ENCODE data around the gene PRELP.

Gene PRELP

DNA sequence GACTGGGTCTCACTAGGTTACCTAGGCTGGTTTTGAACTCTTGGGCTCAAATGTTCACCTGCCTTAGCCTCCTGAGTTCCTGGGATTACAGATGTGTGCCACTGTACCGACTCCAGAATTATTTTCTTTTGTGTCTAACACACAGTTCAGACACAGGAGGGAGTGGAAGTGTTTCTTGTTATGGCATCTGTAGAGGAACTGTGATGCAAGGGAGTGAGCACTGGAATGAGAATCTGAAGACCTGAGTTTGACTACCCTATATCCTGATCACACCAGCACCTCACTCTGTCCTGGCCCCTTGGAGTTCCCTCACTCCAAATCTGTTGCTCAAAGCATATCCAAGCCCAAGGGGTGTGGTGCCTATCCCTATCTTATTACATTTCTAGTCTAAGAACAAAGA lies 33.5 kb downstream of the PRELP start:
- TF ChIP-seq, protein P1, sequence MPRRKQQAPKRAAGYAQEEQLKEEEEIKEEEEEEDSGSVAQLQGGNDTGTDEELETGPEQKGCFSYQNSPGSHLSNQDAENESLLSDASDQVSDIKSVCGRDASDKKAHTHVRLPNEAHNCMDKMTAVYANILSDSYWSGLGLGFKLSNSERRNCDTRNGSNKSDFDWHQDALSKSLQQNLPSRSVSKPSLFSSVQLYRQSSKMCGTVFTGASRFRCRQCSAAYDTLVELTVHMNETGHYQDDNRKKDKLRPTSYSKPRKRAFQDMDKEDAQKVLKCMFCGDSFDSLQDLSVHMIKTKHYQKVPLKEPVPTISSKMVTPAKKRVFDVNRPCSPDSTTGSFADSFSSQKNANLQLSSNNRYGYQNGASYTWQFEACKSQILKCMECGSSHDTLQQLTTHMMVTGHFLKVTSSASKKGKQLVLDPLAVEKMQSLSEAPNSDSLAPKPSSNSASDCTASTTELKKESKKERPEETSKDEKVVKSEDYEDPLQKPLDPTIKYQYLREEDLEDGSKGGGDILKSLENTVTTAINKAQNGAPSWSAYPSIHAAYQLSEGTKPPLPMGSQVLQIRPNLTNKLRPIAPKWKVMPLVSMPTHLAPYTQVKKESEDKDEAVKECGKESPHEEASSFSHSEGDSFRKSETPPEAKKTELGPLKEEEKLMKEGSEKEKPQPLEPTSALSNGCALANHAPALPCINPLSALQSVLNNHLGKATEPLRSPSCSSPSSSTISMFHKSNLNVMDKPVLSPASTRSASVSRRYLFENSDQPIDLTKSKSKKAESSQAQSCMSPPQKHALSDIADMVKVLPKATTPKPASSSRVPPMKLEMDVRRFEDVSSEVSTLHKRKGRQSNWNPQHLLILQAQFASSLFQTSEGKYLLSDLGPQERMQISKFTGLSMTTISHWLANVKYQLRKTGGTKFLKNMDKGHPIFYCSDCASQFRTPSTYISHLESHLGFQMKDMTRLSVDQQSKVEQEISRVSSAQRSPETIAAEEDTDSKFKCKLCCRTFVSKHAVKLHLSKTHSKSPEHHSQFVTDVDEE (CRISPR knock-in tag; IDR thresholded peaks at IDR 0.05): no peak
- no peak for TF ChIP-seq ESRRG (CRISPR knock-in tag; IDR thresholded peaks at IDR 0.05)
- TF ChIP-seq, protein P2, sequence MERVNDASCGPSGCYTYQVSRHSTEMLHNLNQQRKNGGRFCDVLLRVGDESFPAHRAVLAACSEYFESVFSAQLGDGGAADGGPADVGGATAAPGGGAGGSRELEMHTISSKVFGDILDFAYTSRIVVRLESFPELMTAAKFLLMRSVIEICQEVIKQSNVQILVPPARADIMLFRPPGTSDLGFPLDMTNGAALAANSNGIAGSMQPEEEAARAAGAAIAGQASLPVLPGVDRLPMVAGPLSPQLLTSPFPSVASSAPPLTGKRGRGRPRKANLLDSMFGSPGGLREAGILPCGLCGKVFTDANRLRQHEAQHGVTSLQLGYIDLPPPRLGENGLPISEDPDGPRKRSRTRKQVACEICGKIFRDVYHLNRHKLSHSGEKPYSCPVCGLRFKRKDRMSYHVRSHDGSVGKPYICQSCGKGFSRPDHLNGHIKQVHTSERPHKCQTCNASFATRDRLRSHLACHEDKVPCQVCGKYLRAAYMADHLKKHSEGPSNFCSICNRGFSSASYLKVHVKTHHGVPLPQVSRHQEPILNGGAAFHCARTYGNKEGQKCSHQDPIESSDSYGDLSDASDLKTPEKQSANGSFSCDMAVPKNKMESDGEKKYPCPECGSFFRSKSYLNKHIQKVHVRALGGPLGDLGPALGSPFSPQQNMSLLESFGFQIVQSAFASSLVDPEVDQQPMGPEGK (CRISPR knock-in tag; IDR thresholded peaks at IDR 0.05; ENCODE audit: borderline replicate concordance): no peak
- no peak for TF ChIP-seq RARB (CRISPR knock-in tag; IDR thresholded peaks at IDR 0.05)
- TF ChIP-seq PPARA (CRISPR knock-in tag; IDR thresholded peaks at IDR 0.05; ENCODE audit: borderline replicate concordance): no peak
- no peak for ATAC-seq

DNA sequence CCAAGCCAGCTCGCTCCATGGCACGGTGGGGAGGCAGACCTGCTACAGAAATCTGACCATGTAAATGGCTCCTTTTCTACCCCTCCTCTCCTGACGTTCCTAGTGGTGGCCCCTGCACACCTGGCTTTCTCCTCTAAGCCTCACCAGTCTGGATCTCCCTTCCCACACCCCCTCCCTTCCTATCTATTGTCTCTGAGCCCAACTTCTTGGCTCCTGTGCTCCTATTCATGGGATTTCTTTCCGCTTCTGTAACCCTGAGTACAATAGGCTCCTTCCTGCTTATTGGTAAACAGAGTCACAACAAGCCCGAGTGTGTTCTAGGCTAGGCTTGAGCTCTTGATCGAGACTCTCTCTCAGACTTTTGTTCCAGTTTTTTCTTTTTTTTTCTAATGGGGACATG lies 35.9 kb downstream of the PRELP start:
- no peak for TF ChIP-seq CSDC2 (CRISPR knock-in tag; IDR thresholded peaks at IDR 0.05)
- TF ChIP-seq, protein P3, sequence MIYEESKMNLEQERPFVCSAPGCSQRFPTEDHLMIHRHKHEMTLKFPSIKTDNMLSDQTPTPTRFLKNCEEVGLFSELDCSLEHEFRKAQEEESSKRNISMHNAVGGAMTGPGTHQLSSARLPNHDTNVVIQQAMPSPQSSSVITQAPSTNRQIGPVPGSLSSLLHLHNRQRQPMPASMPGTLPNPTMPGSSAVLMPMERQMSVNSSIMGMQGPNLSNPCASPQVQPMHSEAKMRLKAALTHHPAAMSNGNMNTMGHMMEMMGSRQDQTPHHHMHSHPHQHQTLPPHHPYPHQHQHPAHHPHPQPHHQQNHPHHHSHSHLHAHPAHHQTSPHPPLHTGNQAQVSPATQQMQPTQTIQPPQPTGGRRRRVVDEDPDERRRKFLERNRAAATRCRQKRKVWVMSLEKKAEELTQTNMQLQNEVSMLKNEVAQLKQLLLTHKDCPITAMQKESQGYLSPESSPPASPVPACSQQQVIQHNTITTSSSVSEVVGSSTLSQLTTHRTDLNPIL (CRISPR knock-in tag; IDR thresholded peaks at IDR 0.05; ENCODE audit: low read depth): no peak
- TF ChIP-seq SNAI2 (CRISPR knock-in tag; IDR thresholded peaks at IDR 0.05): no peak
- TF ChIP-seq ARNTL (CRISPR knock-in tag; IDR thresholded peaks at IDR 0.05; ENCODE audit: borderline replicate concordance, low read depth): no peak
- TF ChIP-seq ZFP30 (CRISPR knock-in tag; IDR thresholded peaks at IDR 0.05): no peak
- no peak for TF ChIP-seq ZFP3 (CRISPR knock-in tag; IDR thresholded peaks at IDR 0.05)
- TF ChIP-seq ESRRG (CRISPR knock-in tag; IDR thresholded peaks at IDR 0.05): no peak
- no peak for TF ChIP-seq ZNF70 (CRISPR knock-in tag; IDR thresholded peaks at IDR 0.05)
- TF ChIP-seq, protein P4, sequence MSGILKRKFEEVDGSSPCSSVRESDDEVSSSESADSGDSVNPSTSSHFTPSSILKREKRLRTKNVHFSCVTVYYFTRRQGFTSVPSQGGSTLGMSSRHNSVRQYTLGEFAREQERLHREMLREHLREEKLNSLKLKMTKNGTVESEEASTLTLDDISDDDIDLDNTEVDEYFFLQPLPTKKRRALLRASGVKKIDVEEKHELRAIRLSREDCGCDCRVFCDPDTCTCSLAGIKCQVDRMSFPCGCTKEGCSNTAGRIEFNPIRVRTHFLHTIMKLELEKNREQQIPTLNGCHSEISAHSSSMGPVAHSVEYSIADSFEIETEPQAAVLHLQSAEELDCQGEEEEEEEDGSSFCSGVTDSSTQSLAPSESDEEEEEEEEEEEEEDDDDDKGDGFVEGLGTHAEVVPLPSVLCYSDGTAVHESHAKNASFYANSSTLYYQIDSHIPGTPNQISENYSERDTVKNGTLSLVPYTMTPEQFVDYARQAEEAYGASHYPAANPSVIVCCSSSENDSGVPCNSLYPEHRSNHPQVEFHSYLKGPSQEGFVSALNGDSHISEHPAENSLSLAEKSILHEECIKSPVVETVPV (CRISPR knock-in tag; IDR thresholded peaks at IDR 0.05): no peak
- no peak for TF ChIP-seq RARB (CRISPR knock-in tag; IDR thresholded peaks at IDR 0.05)
- TF ChIP-seq, protein P5, sequence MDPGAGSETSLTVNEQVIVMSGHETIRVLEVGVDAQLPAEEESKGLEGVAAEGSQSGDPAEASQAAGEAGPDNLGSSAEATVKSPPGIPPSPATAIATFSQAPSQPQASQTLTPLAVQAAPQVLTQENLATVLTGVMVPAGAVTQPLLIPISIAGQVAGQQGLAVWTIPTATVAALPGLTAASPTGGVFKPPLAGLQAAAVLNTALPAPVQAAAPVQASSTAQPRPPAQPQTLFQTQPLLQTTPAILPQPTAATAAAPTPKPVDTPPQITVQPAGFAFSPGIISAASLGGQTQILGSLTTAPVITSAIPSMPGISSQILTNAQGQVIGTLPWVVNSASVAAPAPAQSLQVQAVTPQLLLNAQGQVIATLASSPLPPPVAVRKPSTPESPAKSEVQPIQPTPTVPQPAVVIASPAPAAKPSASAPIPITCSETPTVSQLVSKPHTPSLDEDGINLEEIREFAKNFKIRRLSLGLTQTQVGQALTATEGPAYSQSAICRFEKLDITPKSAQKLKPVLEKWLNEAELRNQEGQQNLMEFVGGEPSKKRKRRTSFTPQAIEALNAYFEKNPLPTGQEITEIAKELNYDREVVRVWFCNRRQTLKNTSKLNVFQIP (CRISPR knock-in tag; IDR thresholded peaks at IDR 0.05; ENCODE audit: borderline replicate concordance, low read depth): no peak
- no peak for TF ChIP-seq OSR1 (CRISPR knock-in tag; IDR thresholded peaks at IDR 0.05)
- ATAC-seq: no peak

DNA sequence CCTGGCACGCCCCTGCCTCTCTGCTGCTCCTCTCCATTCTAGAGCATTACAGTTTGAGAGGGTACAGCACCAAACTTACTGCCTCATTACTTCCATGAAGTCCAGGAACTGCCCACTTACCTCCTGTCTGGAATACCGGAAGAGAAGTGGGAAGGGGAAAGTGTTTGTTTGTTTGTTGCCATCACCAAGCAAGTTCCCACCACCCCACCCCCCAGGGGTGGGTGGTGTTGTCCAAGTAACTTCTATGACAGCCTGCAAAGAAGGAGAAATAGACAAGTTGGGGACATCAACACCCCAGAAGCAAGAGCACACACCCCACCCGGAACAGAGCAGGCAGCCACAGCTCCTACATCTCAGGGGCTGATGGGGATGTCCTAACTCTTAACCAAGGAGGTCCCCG lies 36.3 kb downstream of the PRELP start:
- no peak for ATAC-seq
- no peak for TF ChIP-seq ZNF565 (CRISPR knock-in tag; conservative IDR thresholded peaks at IDR 0.05; ENCODE audit: low read depth)
- TF ChIP-seq, protein P1 (CRISPR knock-in tag; IDR thresholded peaks at IDR 0.05): no peak
- TF ChIP-seq ZFP30 (CRISPR knock-in tag; IDR thresholded peaks at IDR 0.05): no peak
- no peak for TF ChIP-seq BACH2 (CRISPR knock-in tag; IDR thresholded peaks at IDR 0.05; ENCODE audit: borderline replicate concordance)
- TF ChIP-seq CSDC2 (CRISPR knock-in tag; IDR thresholded peaks at IDR 0.05): no peak
- no peak for TF ChIP-seq ZNF8 (CRISPR knock-in tag; IDR thresholded peaks at IDR 0.05)
- TF ChIP-seq, protein P3 (CRISPR knock-in tag; IDR thresholded peaks at IDR 0.05; ENCODE audit: low read depth): no peak
- TF ChIP-seq ZFP3 (CRISPR knock-in tag; IDR thresholded peaks at IDR 0.05): no peak
- TF ChIP-seq ESRRG (CRISPR knock-in tag; IDR thresholded peaks at IDR 0.05): no peak
- no peak for TF ChIP-seq ARNTL (CRISPR knock-in tag; IDR thresholded peaks at IDR 0.05; ENCODE audit: borderline replicate concordance, low read depth)
- TF ChIP-seq, protein P2 (CRISPR knock-in tag; IDR thresholded peaks at IDR 0.05; ENCODE audit: borderline replicate concordance): no peak
- TF ChIP-seq, protein P4 (CRISPR knock-in tag; IDR thresholded peaks at IDR 0.05): no peak

All from SK-N-SH treated with all-trans-retinoic acid at 6 μM for 48 hours (cell line).